Measurements from ENCODE around the gene ANK3.

GRCh38 chr10:60003651-60004523 lies 385.8 kb downstream of the ANK3 start:
- TF ChIP-seq CTCF (IDR thresholded peaks at IDR 0.05 in 2 of 3, conservative IDR thresholded peaks at IDR 0.05 in 1 of 3; ENCODE audit: borderline replicate concordance in 1 of 3, insufficient read depth in 1 of 3, low read depth in 2 of 3, low read length in 2 of 3): no peak
- no peak for TF ChIP-seq POLR2A (IDR thresholded peaks at IDR 0.05; ENCODE audit: borderline replicate concordance, extremely low read depth, insufficient read depth, insufficient read length)
- TF ChIP-seq, protein P1, sequence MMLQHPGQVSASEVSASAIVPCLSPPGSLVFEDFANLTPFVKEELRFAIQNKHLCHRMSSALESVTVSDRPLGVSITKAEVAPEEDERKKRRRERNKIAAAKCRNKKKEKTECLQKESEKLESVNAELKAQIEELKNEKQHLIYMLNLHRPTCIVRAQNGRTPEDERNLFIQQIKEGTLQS (IDR thresholded peaks at IDR 0.05): no peak
- no peak for TF ChIP-seq YY1 (IDR thresholded peaks at IDR 0.05; ENCODE audit: extremely low read depth, insufficient replicate concordance, low read depth, low read length)
- no peak for TF ChIP-seq POLR2AphosphoS5 (IDR thresholded peaks at IDR 0.05; ENCODE audit: low read depth, low read length)
- no peak for TF ChIP-seq EZH2phosphoT487 (IDR thresholded peaks at IDR 0.05; ENCODE audit: borderline replicate concordance)
- TF ChIP-seq ELF1 (IDR thresholded peaks at IDR 0.05; ENCODE audit: borderline replicate concordance, low read depth): no peak
- TF ChIP-seq ZNF274 (IDR thresholded peaks at IDR 0.05; ENCODE audit: low read depth, low read length): no peak
